Hepatocyte (in vitro differentiated cells): ENCODE data around the gene RANBP10.

Experiments used
- CTCF ChIP-seq: fragments of 200-600 bp; sonication (generic); IDR thresholded peaks from 2 replicates; pipeline ENCODE4 v1.5.1; 2016; ENCODE audit warnings: antibody characterized with exemption, mild to moderate bottlenecking; ENCODE audit not compliant: poor library complexity
- EZH2phosphoT487 ChIP-seq: fragments of 200-600 bp; sonication (generic); IDR thresholded peaks from one replicate; pipeline ENCODE4 v1.6.1; 2018; ENCODE audit warnings: antibody characterized with exemption, mild to moderate bottlenecking, low read depth, moderate library complexity; ENCODE audit not compliant: unreplicated experiment, severe bottlenecking

DNA sequence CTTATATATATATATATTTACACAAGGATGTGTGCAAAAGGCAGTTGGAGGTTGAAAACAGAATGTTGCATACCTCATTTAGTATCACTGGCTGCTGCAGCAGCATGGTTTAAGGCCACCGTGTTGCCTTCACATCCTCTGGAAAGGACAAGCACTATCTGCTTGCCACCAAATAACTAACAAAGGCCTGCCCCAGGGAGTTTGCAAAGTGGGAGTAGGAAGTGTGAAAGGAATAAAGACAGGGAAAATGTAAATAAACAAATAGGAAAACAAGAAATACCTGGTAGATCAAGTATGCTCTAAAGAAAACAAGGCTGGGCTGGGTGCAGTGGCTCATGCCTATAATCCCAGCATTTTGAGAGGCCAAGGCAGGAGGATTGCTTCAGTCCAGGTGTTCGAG, 53.7 kb downstream of the RANBP10 start:
- TF ChIP-seq CTCF (no peak), EZH2phosphoT487 (no peak)
